Middle frontal gyrus (tissue), 1 donor: ENCODE measurements around the gene IGSF22.

Experiments used
- DNase-seq: peaks from one replicate; pipeline ENCODE4 v3.0.0-alpha.2; 2015; ENCODE audit warnings: low spot score; ENCODE audit errors: extremely low spot score

Gene IGSF22

DNA sequence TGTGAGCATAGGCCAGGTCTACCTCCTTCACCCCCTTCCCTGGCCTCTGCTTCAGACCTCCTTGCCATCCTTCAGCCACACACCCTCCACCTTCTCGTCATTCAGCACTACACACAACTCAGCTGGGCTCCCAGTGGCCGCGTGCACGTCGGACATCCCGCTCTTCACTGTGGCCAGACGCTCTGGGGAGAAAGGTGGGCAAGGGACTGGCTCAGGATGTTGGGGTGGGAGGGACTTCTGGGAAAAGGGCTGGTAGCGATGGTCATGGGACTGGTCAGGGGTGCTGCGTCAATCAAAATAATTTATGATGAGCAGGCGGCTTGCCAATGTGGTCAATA is 11.6 kb downstream of the IGSF22 start:
- no peak for DNase-seq

DNA sequence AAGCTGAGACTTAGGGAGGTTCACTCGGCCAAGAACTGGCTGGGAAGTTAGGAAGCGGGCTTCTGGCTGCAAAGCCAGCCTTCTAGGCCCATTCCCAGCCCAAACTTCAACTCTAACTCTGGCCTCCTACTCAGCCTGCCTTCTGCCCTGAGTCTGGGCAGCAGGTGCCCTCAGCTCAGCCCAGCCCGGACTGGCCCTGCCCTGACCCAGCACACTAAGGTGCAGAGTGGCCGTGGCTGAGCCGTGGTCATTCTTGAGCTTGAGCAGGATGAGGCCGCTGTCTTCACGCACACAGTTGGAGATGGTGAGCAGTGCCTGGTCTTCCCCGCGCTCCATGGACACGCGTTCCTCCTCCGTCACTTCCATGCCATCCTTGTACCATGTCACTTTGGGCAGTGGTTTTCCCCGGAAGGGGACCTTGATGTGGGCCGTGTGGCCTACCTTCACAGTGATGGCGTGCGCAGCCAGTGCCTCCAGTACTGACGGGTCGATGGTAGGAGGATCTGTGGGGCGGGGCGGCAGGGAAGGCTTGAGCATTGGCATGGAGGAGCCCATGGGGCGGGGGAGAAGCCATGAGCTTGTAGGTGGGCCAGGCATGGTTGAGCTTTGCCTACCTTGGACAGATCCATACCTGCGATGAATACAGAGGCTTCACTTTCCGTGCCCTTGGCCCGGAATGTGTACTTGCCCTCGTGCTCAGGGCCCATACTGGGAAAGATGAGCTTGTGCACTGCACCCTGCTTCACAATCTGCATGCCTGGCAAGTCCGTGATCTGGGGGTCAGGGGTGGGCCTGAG is 12.1 kb downstream of the IGSF22 start:
- no peak for DNase-seq

DNA sequence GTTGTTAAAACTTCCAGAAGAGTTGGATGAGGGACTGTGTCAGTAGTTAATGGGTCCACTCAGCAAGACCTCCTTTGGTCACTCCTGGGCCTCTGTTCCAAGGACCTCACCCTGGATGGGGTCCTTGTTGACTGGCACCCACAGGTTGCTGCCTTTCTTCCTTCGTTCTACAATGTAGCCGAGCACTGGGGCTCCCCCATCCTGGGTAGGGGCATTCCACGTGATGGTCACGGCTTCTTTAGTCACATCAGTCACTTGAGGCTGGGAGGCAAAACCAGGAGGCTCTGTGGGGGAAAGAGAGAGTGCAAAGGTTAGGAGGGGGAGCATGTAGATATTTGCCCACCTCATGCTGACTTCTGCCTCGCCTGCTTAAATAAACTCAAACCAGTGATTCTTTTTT is 15.4 kb downstream of the IGSF22 start:
- no peak for DNase-seq

GRCh38 chr11:18709414-18709813 is 16.6 kb downstream of the IGSF22 start:
- no peak for DNase-seq

GRCh38 chr11:18707811-18708340 is 18.1 kb downstream of the IGSF22 start:
- DNase-seq: no peak

DNA sequence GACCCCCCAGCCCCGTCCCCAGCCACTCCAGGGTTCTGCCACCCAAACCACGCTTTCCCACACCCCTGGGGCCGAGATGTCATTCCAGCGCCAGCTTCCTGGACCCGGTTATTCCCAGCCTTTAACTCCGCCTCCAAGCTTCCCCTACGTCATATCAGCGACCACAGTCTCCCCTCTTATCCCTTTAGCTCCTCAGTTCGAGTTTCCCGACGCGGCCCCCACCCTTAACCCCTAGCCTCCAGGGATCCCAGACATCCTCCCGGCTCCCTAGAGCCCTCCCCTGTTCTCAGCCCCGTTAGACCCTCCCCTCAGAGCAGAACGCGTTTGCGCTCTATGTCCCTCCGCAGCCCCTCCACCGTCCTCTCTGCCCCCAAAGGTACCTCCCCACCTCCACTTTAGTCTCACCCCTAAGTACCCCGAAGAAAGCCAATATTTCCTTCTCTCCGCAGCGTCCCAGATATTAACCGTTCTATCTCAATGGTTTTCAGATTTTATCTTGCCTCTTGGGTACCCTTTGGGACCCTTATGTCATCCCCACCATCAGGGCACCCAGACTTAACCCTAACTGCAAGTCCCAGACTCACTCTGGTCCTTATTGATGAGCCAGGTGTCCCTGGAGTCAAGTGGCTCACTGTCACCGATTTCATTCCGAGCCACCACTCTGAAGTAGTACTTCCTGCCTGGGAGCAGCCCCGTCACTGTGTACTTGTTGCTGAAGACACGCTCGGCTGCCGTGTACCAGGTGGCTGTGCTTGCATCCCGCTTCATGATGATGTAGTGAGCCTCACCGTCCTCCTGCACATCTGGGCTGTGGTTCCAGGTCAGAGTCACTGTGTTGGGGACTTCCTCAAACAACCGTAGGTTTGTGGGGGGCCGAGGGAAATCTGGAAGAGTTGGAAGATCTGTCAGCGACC is 19.4 kb downstream of the IGSF22 start:
- no peak for DNase-seq

DNA sequence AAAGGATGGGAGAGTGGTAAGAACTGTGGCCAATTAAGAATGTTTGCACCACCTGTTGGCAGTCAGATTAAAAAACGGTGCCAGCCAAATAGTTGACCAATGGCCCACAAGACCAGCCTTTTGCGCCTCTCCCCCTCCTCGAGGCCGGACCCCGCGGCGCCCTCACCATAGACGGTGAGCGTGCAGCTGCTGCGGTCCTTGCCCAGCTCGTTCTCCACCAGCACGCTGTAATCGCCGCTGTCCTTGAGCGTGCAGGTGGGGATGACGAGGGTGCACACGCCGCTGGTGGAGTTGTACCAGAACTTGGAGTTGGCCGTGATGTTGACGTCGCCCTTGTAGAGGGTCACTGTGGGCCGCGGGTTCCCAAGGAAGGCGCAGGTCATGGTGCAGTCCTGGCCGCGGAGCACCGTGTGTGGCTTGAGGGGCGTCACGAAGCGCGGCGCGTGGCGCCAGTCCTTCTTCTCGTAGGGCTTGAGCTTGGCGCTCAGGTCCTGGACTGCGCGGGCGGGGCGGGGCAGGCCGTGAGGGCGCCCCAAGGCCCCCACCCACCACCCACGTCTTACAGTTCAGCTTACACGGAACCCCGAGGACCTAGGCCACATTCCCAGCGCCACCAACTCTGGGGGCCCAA is 20.2 kb downstream of the IGSF22 start:
- no peak for DNase-seq

DNA sequence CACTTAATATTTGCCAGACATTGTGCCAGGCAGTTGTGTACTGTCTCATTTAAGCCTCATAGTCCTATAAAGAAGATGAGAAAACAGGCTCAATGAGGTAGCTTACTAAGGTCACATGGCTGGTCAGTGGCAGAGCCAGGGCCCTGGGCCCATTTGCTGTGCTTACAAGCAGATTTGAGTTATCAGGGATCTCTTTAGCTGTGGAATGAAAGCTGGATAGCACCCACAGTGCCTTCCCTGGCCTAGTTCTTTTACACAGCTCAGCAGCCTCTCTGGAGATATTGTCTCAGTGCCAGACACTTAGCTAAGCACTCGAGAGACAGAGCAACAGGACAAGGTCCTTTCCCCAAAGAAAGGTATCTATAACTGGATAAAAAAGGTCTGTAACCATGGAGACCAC is 21.3 kb downstream of the IGSF22 start:
- DNase-seq: no peak

DNA sequence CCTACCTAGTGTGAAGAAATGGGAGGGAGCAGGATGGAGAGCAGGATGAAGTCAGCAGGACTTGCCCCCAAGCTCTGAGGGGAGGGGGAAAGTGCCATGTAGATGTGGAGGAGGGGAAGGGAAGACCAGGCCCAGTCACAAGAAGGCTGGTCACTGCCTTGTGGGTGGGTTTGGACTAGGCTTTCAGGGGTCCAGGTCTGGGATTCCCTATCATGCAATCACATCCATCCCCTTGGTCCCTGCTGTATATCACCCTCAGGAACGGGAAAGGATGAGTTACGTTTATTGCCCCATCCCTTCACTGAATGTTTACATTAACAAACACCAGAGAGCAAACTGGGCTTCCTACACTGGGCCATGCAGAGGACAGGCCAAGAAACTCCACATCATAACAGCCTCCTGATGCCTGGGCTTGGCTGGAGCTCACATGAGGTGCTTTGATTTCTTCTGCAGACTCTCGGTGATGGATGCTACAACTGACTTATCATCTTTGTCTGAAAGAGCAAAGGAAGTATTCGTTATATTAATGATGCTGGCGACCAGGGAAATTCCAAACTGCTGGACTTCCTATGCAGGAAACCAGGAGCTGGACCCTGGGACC is 21.8 kb downstream of the IGSF22 start:
- DNase-seq: no peak

DNA sequence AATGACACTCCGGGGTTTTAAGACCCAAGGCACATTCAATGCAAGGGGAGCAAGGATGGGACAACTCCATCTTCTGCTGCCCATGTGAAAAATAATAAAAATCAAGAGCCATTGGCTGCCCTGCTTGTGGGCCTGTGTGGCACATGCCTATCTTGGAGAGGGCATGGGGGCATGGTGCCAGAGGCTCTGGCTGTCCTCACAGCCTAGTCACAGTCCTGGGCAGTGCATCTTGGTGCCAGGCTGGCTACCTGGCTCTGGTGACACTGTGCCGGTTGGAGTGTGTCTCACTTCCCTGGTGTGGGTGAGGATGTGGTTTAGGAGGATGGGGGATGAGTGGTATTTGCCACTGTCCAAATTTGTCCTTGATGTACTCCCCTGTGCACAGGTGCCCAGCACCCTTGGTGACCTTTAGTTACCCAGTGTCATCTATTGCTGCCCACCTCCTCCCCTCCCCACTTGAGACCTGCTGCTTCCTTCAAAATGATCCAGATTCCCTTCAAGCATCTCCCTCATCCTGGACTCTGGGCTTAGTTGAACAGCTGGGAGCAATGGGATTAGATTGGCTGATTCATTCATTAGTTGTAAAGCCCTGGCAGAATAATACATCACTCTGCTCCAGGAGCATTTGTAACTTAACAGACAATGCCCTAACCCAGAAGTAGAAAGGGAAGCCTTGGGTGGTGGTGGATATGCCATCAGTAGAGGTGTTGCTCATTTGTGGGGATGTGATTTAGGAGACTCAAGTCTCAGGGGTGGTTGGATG is 22.8 kb downstream of the IGSF22 start:
- no peak for DNase-seq

DNA sequence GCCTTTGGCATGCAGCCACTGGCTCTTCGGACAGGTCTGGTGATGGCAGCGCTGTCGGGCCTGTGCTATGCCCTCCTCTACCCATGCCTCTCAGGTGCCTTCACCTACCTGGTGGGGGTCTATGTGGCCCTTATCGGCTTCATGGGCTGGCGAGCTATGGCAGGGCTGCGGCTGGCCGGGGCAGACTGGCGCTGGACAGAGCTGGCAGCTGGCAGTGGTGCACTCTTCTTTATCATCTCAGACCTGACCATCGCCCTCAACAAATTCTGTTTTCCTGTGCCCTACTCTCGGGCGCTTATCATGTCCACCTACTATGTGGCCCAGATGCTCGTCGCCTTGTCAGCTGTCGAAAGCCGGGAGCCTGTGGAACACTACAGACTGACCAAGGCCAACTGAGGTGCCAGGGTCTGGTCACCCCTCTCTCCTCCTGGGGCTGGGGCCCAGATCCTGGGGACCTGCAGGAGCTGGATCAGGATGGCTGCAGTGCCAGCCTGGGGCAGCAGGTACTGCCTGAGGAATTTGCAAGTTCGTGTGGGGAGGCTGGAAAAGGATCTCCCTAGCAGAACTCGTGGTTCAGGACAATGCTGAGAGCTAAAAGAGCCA is 24.3 kb downstream of the IGSF22 start:
- DNase-seq: no peak

DNA sequence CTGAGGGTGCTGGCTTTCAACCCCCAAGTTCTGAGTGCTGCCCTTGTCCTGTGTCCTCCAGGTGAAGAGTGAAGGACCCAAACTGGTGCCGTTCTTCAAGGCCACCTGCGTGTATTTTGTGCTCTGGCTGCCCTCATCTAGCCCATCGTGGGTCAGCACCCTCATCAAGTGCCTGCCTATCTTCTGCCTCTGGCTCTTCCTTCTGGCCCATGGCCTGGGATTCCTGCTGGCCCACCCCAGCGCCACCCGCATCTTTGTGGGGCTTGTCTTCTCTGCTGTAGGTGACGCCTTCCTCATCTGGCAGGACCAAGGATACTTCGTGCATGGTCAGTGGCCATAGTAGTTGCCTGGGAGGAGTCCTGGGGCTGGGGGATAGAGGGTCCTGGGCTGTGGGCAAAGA is 25.1 kb downstream of the IGSF22 start:
- DNase-seq: no peak

DNA sequence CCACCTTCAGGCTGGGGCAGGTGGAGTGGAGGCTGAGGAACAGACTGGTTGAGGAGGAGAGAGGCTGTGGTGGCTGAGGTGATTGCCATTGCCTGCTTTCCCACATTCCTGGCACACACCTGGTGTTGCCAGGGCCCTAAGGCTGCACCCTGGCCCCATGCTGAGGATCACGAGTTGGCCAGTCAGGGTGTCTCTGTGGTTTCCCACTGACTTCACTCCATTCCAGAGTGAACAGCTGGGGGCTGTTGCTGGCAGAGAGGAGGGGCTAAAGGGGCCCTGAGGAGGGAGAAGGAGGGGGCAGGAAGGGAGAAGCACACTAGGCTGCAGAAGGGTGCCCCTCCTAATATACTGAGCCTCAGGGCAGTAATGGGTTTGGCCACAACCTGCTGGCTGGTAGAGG is 25.6 kb downstream of the IGSF22 start:
- no peak for DNase-seq

DNA sequence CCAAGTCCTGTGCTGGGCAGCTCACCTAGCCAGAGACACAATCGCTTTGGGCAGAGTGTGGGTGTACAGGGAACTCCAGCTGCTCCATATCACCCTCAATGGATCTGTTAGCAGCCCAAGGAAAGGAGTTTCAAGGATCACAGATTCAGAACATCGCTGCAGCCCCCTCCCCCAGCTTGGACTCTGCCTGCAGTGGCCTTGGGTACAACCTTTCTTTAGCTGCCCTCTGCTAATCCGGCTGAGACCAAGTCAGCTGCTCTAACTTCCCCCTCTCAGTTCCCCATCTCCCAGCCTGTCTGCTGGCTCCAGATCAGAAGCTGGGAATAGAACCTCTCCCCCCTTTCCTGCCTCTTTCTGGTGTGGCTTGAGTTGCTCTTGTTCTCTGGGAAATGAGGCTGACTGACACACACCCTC is 26.1 kb downstream of the IGSF22 start:
- no peak for DNase-seq

- DNase-seq: no peak
Measured at GRCh38 chr11:18699269-18699596, 26.8 kb downstream of the IGSF22 start.

DNA sequence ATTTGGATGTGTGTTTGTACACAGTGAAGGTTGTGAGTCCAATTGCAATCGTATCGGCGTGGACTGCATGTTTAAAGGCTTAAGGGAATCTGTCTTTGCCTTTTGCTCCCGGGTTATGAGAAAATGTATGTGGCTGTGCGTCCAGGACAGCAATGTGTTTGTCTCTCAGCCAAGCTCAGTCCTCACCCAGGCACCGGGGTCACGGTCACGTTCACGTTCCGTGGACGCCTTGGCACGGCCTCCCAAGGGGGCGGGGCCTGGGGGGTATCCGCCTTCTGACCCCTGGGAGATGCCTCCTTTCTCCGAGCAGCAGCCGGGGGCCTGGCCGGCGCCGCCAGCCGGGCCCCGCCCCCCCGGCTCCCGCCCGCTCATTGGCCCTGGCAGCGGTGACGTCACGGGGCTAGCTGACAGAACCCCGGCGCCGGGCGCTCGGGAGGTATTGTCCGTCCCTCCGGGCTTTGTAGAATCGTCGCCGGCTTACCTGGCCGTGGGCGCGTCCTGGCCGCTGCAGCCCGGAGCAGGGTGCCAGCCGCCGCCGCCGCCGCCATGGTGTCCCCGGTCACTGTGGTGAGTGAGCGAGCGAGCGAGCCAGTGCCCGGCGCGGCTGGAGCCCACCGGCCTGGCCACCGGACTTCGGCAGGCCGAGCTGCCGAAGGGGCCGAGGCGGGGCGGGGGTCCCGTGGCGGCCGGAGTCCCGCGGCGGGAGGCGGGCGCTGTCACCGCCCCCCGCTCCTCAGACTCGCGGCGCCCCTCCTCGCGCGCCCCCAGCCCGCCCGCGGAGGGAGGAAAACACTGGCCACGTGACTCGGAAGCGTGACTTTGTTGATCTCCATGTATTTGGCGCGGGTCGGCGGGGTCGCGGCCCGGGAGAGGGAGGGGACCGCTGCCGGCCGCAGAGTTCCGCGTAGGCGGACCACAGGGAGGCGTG is 27.4 kb downstream of the IGSF22 start, which contains the start of gene TMEM86A:
Gene TMEM86A, plus strand, starts transcription at position 439 of the 928 bp plus-strand sequence. Its CDS starts 108 bp downstream, at position 547.
- DNase-seq: peak; percentile 81

DNA sequence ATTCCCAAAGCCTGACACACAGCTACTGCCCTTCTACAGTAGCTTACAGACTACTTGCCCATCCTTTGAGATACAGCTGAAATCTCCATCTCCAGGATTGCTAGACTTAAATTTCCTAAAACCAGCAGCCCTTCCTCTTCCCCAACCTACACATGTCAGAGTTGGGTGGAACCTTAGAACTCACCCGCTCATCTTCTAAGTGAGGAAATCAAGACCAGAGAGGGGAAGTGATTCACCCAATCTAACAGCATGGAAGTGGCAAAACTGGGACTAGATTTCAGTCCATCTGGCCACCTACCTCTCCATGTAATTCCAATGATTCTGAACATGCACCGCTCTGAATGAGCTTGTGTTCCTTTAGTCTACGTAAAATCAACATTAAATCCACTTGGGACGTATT is 28.4 kb downstream of the IGSF22 start:
- no peak for DNase-seq

- no peak for DNase-seq
Measured at GRCh38 chr11:18696638-18697225, 29.3 kb downstream of the IGSF22 start.
